ENCODE results near the gene IFNAR1. TPM values are rescaled to one million over a fixed set of nuclear protein-coding genes. Genes with fewer than 3 reads are reported as not detected.

IFNAR1 gene
- total RNA-seq = 10 to 100 TPM; 60.1 to 62.5 TPM
- polyA plus RNA-seq = 10 to 100 TPM; 52.5 to 64.4 TPM

DNA sequence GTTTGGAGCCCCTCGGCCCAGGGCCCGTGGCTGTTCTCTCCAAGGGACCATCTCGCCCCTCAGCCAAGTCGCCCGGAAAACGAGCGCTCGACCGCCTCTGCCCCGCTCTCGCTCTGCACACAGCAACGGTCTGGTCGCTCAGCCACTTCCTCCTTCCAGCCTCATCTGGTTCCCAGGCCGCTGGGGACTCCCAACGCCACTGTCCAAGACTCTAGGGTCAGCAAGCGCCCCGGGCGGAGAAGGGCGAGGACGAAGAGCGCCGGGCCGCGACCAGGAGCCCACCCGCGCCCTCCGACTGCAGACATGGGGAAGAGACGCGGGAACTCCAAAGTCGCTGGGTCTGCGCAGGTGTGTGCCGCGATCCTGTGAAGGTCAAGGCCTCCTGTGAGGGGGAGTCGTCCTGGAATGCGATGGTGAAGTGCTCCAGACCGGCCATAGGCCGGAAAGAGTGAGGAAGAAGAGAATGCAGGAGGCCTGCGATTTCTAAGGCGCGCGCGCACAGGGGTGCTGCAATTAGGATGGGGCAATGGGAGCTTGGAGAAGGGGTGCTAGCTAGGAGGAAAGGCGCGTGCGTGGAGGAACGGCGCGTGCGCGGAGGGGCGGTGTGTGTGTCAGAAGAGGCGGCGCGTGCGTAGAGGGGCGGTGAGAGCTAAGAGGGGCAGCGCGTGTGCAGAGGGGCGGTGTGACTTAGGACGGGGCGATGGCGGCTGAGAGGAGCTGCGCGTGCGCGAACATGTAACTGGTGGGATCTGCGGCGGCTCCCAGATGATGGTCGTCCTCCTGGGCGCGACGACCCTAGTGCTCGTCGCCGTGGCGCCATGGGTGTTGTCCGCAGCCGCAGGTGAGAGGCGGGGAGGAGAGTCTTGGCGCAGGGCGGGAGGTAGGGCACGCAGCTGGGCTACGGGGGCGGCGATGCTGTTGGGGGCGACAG lies at the start of gene IFNAR1:
TSS of gene IFNAR1 (plus strand) at position 680 of the 931 bp plus-strand sequence. CDS start at position 766, 86 bp downstream.
- no peak within 1 kb of the TSS for H3K4me3 Mint-ChIP-seq
- ChIA-PET CTCF (ENCODE audit: partially characterized antibody) (interaction anchor here (0.6 to 2.4 kb wide), 19 partner anchors 8 to 384 kb away, joined by 3 to 56 read pairs (median 4); partner anchors contain the start of gene IFNAR2), POLR2A (ENCODE audit: partially characterized antibody) (interaction anchor here (0.7 to 4.9 kb wide), 43 partner anchors 10 to 623 kb away, joined by 3 to 114 read pairs (median 5); partner anchors contain the start of genes DNAJC28, GART, IFNAR2 and IFNGR2)
- no peaks in the 10 kb centered on the region for H3K36me3 Mint-ChIP-seq
- DNase-seq = peak; percentile 94 to 99 (median 98)
- H3K27ac ChIP-seq (ENCODE audit: low read depth, low read length) = peak within 1 kb of the TSS; percentile 95
- H3K9me3 Mint-ChIP-seq = no peaks in the 10 kb centered on the region
- H3K4me1 ChIP-seq (ENCODE audit: insufficient read depth, low read length) = peaks cover 39% of the 10 kb centered on the region
- H3K9me3 ChIP-seq (ENCODE audit: control insufficient read depth in 1 of 2, low read length in 2 of 2) = no peaks in the 10 kb centered on the region
- no peak within 1 kb of the TSS for H3K27ac Mint-ChIP-seq
- intact Hi-C loops (cut with micrococcal nuclease) = loop anchor here (1.0 to 5.0 kb wide), 6 partner anchors 37 to 218 kb away; partner anchors contain the start of genes GART, IL10RB and SON
- H3K27me3 Mint-ChIP-seq = no peaks in the 10 kb centered on the region
- H3K4me3 ChIP-seq (ENCODE audit: low read length in 2 of 2) = peak within 1 kb of the TSS; percentile 90 to 99
- H3K27me3 ChIP-seq (ENCODE audit: insufficient read depth, low read length) = no peaks in the 10 kb centered on the region
- H3K36me3 ChIP-seq (ENCODE audit: insufficient read depth, low read length) = no peaks in the 10 kb centered on the region
- peaks cover 18 to 32% (median 26%) of the 10 kb centered on the region in 4 donors for H3K4me1 Mint-ChIP-seq

DNA sequence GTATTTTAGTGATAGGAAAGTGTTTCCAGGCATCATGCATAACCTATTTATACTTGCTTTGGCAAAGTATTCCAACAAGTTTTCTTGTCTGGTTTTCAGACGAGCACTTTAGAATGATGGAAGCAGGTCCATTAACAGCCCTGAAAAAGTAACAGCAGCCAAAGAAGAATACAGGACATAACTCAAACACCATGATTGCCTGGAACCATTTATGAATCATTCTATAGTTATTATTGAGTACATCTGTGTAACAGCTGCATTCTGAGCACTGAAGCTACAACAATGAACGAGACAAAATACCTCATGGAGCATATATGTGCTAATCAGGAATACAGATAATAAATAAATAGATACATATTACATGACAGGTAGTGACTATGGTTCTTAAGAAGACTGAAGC lies 46.0 kb upstream of the IFNAR1 start:
- peaks cover 30% of the 10 kb centered on the region for H3K36me3 ChIP-seq (ENCODE audit: insufficient read depth, low read length)
- H3K27me3 Mint-ChIP-seq = no peaks in the 10 kb centered on the region
- DNase-seq = no peak
- intact Hi-C loops (cut with micrococcal nuclease) = no loop called here
- no peak overlapping the region for H3K4me3 ChIP-seq (ENCODE audit: low read length in 2 of 2)
- no peak overlapping the region for H3K27ac ChIP-seq (ENCODE audit: low read depth, low read length)
- no peak overlapping the region for H3K27ac Mint-ChIP-seq
- H3K4me1 ChIP-seq (ENCODE audit: insufficient read depth, low read length) = no peaks in the 10 kb centered on the region
- CTCF ChIA-PET (ENCODE audit: partially characterized antibody) = interaction anchor here (0.5 to 2.0 kb wide), 3 partner anchors 8 to 82 kb away, joined by 3 to 6 read pairs (median 3); no protein-coding TSS in a partner anchor
- H3K27me3 ChIP-seq (ENCODE audit: insufficient read depth, low read length) = no peaks in the 10 kb centered on the region
- no peaks in the 10 kb centered on the region for H3K9me3 Mint-ChIP-seq
- POLR2A ChIA-PET (ENCODE audit: partially characterized antibody) = interaction anchor here (0.5 to 1.7 kb wide), 5 partner anchors 10 to 74 kb away, joined by 3 to 7 read pairs (median 4); partner anchors contain the start of gene IL10RB
- no peak overlapping the region for H3K4me3 Mint-ChIP-seq
- peaks cover 5 to 8% (median 6%) of the 10 kb centered on the region in 4 donors for H3K4me1 Mint-ChIP-seq
- H3K36me3 Mint-ChIP-seq = peaks cover 55 to 70% of the 10 kb centered on the region in 2 donors
- H3K9me3 ChIP-seq (ENCODE audit: control insufficient read depth in 1 of 2, low read length in 2 of 2) = no peaks in the 10 kb centered on the region

DNA sequence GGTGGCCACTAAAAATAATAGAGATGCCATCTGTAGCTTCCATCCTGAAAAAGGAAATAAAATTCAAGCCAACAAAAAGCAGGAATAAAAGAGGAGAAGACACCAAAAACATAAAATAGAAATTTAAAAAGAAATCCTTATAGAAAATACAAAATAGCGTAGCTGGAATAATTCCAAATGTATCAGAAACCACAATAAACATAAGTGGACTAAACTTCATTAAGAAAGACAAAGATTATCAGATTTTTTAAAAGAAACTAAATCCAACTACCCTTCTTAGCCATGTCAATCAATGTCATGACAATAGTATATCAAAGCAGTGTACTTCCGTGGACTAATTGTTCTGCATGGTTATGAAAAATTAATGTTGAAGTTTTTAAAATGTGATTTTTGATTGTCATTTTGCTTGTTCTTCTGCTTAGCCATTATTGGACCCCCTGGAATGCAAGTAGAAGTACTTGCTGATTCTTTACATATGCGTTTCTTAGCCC lies 45.4 kb upstream of the IFNAR1 start:
- CTCF ChIA-PET (ENCODE audit: partially characterized antibody) = interaction anchor here (1.3 to 2.0 kb wide), 2 partner anchors 11 to 82 kb away, joined by 3 to 6 read pairs; no protein-coding TSS in a partner anchor
- H3K36me3 Mint-ChIP-seq = peaks cover 56 to 70% of the 10 kb centered on the region in 2 donors

DNA sequence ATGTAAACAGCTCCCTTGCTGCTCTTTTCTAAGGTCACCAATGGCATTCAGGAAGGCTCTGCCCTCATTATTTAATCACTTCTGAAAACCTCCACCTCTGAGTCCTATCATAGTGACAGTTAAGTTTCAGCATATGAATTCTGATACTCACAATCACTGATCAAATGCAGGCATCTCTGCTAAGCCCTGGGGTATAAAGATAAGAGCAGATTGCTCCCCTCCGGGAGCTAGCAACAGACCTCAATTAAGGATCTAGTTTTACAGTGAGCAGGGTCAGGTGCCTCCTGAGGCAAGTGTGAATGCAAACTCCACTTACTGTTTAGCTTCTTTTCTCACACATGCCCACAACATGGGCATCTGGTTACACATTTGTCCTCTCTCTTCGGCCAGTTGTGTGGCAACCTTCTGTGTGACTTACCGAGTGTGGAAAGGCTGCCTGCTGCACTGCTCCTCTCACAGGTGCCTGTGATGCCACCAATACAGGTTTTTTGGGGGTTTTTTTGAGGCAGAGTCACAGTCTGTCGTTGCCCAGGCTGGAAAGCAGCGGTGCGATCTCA lies 43.6 kb upstream of the IFNAR1 start:
- H3K4me3 Mint-ChIP-seq = no peak overlapping the region
- peaks cover 66 to 68% of the 10 kb centered on the region in 2 donors for H3K36me3 Mint-ChIP-seq
- Histone ChIP-seq H3K36me3 (ENCODE audit: insufficient read depth, low read length) (peaks cover 55% of the 10 kb centered on the region), H3K9me3 (ENCODE audit: control insufficient read depth in 1 of 2, low read length in 2 of 2) (no peaks in the 10 kb centered on the region), H3K27me3 (ENCODE audit: insufficient read depth, low read length) (no peaks in the 10 kb centered on the region), H3K27ac (ENCODE audit: low read depth, low read length) (no peak overlapping the region), H3K4me3 (ENCODE audit: low read length in 2 of 2) (no peak overlapping the region), H3K4me1 (ENCODE audit: insufficient read depth, low read length) (no peaks in the 10 kb centered on the region)
- H3K9me3 Mint-ChIP-seq = no peaks in the 10 kb centered on the region
- no peak for DNase-seq
- no peaks in the 10 kb centered on the region for H3K27me3 Mint-ChIP-seq
- intact Hi-C loops (cut with micrococcal nuclease) = no loop called here
- peaks cover 1 to 6% (median 5%) of the 10 kb centered on the region in 4 donors for H3K4me1 Mint-ChIP-seq
- ChIA-PET POLR2A (ENCODE audit: partially characterized antibody) (interaction anchor here (0.6 kb wide), 1 partner anchor 19 kb away, joined by 3 read pairs; no protein-coding TSS in a partner anchor), CTCF (ENCODE audit: partially characterized antibody) (no interaction called here)
- no peak overlapping the region for H3K27ac Mint-ChIP-seq

More for the DNA sequence above, 45.4 kb upstream of the IFNAR1 start:
- Mint-ChIP-seq H3K27me3 (no peaks in the 10 kb centered on the region), H3K4me3 (no peak overlapping the region), H3K27ac (peak overlapping the region in 1 of 7 donors; percentile 51), H3K4me1 (peaks cover 4 to 6% (median 5%) of the 10 kb centered on the region in 4 donors), H3K9me3 (no peaks in the 10 kb centered on the region)
- DNase-seq = no peak
- peaks cover 37% of the 10 kb centered on the region for H3K36me3 ChIP-seq (ENCODE audit: insufficient read depth, low read length)
- H3K27me3 ChIP-seq (ENCODE audit: insufficient read depth, low read length) = no peaks in the 10 kb centered on the region
- no peak overlapping the region for H3K27ac ChIP-seq (ENCODE audit: low read depth, low read length)
- no peaks in the 10 kb centered on the region for H3K4me1 ChIP-seq (ENCODE audit: insufficient read depth, low read length)
- intact Hi-C loops (cut with micrococcal nuclease) = no loop called here
- POLR2A ChIA-PET (ENCODE audit: partially characterized antibody) = interaction anchor here (1.0 to 1.7 kb wide), 4 partner anchors 10 to 41 kb away, joined by 3 to 7 read pairs (median 4); partner anchors contain the start of gene IL10RB
- H3K4me3 ChIP-seq (ENCODE audit: low read length in 2 of 2) = no peak overlapping the region
- H3K9me3 ChIP-seq (ENCODE audit: control insufficient read depth in 1 of 2, low read length in 2 of 2) = no peaks in the 10 kb centered on the region

DNA sequence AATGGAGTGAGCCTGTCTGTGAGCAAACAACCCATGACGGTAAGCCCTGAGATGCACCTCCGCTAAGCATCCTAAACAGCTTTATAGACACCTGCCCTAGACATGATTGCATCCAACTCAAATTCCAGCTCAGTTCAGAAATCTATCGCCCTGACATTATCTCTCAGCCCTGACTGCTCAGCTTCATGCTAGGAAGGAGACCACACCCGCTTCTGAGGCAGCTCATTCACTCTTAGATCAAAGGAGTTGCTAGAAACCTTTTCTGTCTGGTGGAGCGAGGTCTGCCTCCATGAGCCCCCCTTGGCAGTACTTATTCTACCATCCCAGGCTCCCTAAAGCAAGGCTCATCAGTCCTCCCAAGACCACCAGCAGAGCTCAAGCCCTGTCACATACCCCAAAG lies 41.6 kb upstream of the IFNAR1 start:
- ChIA-PET CTCF (ENCODE audit: partially characterized antibody) (interaction anchor here (1.1 kb wide), 2 partner anchors 17 to 79 kb away, joined by 3 to 4 read pairs; no protein-coding TSS in a partner anchor), POLR2A (ENCODE audit: partially characterized antibody) (interaction anchor here (0.5 to 1.2 kb wide), 2 partner anchors 15 to 29 kb away, joined by 3 to 4 read pairs; no protein-coding TSS in a partner anchor)
- Histone ChIP-seq H3K27ac (ENCODE audit: low read depth, low read length) (no peak overlapping the region), H3K9me3 (ENCODE audit: control insufficient read depth in 1 of 2, low read length in 2 of 2) (no peaks in the 10 kb centered on the region), H3K27me3 (ENCODE audit: insufficient read depth, low read length) (no peaks in the 10 kb centered on the region), H3K36me3 (ENCODE audit: insufficient read depth, low read length) (peaks cover 59% of the 10 kb centered on the region), H3K4me1 (ENCODE audit: insufficient read depth, low read length) (no peaks in the 10 kb centered on the region), H3K4me3 (ENCODE audit: low read length in 2 of 2) (no peak overlapping the region)
- H3K27ac Mint-ChIP-seq = peak overlapping the region in 3 of 7 donors; percentile 12 to 86 (median 32)
- intact Hi-C loops (cut with micrococcal nuclease) = no loop called here
- H3K4me1 Mint-ChIP-seq = peaks cover 1 to 6% (median 5%) of the 10 kb centered on the region in 4 donors
- H3K27me3 Mint-ChIP-seq = no peaks in the 10 kb centered on the region
- no peaks in the 10 kb centered on the region for H3K9me3 Mint-ChIP-seq
- peaks cover 68 to 69% of the 10 kb centered on the region in 2 donors for H3K36me3 Mint-ChIP-seq
- H3K4me3 Mint-ChIP-seq = no peak overlapping the region
- DNase-seq = no peak

DNA sequence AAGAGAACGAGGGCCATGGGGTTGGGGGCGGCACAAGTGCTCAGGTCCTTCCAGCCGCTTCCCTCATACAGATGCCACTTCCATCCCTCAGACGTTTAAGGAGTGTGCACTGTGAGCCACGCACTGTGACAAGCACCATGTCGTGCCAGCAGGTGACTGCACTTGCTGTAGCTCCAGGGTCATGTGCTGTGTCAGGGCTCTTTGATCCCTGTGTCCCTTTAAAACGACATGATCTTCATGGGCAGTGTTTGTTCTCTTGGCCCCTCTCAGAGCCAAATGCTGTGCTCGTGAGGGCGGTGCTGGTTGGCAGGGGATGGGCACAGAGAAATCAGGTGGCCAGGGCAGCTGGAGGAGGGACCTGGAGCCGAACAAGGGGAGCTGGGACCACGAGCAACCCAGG lies 38.7 kb upstream of the IFNAR1 start:
- Histone ChIP-seq H3K27ac (ENCODE audit: low read depth, low read length) (no peak overlapping the region), H3K4me3 (ENCODE audit: low read length in 2 of 2) (no peak overlapping the region), H3K4me1 (ENCODE audit: insufficient read depth, low read length) (no peaks in the 10 kb centered on the region), H3K27me3 (ENCODE audit: insufficient read depth, low read length) (no peaks in the 10 kb centered on the region), H3K36me3 (ENCODE audit: insufficient read depth, low read length) (peaks cover 60% of the 10 kb centered on the region), H3K9me3 (ENCODE audit: control insufficient read depth in 1 of 2, low read length in 2 of 2) (no peaks in the 10 kb centered on the region)
- Mint-ChIP-seq H3K27me3 (no peaks in the 10 kb centered on the region), H3K4me3 (no peak overlapping the region), H3K4me1 (peaks cover 1 to 6% (median 5%) of the 10 kb centered on the region in 4 donors), H3K36me3 (peaks cover 50 to 59% of the 10 kb centered on the region in 2 donors), H3K27ac (peak overlapping the region in 2 of 7 donors; percentile 13 to 68), H3K9me3 (no peaks in the 10 kb centered on the region)
- intact Hi-C loops (cut with micrococcal nuclease) = no loop called here
- CTCF ChIA-PET (ENCODE audit: partially characterized antibody) = interaction anchor here (1.4 kb wide), 1 partner anchor 12 kb away, joined by 3 read pairs; no protein-coding TSS in a partner anchor
- POLR2A ChIA-PET (ENCODE audit: partially characterized antibody) = interaction anchor here (0.6 to 1.3 kb wide), 2 partner anchors 19 to 679 kb away, joined by 3 to 5 read pairs; partner anchors contain the start of gene IL10RB
- no peak for DNase-seq

All from CD4-positive, alpha-beta memory T cell (primary cell).